IMR-90 (cell line): ENCODE data around the gene TMEM50B. TPM values are rescaled to one million over a fixed set of nuclear protein-coding genes. Genes with fewer than 3 reads are reported as not detected.

ENCODE experiments used
- ATAC-seq: fragments of 200-7000 bp; cut with Tn5 transposase; 2 replicates; pipeline ENCODE4 v1.9.1; 2020; ENCODE audit warnings: low read depth, mild to moderate bottlenecking, moderate library complexity
- BruUV-seq: library from RNA; stranded (reverse); fragments of 400-500 nt; replicated peaks from 2 replicates; lab custom pipeline; 2021; lab: Mats Ljungman, UMichigan
- CTCF ChIA-PET: fragments of 300-600 bp; formaldehyde crosslinking; extraction: SDS; loops from one replicate; lab custom pipeline; 2021; ENCODE audit warnings: antibody characterized with exemption; lab: Yijun Ruan, JAX
- POLR2A ChIA-PET: fragments of 300-600 bp; sonication (Branson Sonifier 250); formaldehyde crosslinking; loops from one replicate; lab custom pipeline; 2022; ENCODE audit warnings: antibody characterized with exemption; ENCODE audit not compliant: unreplicated experiment; lab: Charles Lee
- DNase-seq: peaks from one replicate; pipeline ENCODE4 v3.0.0; 2013
- H2AFZ ChIP-seq: replicated peaks from 2 replicates; pipeline ENCODE3; 2013; ENCODE audit warnings: low read length, mild to moderate bottlenecking; ENCODE audit not compliant: poor library complexity
- H2AK5ac ChIP-seq: 2 replicates; pipeline ENCODE4 v1.6.1; 2013; ENCODE audit warnings: low read depth, low read length, inconsistent platforms
- H2AK9ac ChIP-seq: replicated peaks from 2 replicates; pipeline ENCODE3; 2013; ENCODE audit warnings: mild to moderate bottlenecking, low read depth, low read length, moderate library complexity; ENCODE audit not compliant: poor library complexity
- H2BK120ac ChIP-seq: 2 replicates; pipeline ENCODE4 v1.6.1; 2013; ENCODE audit warnings: low read depth, low read length, inconsistent platforms
- H2BK15ac ChIP-seq: 3 replicates; pipeline ENCODE4 v1.6.1; 2013; ENCODE audit warnings: low read depth, low read length, inconsistent platforms
- H2BK20ac ChIP-seq: 2 replicates; pipeline ENCODE4 v1.6.1; 2013; ENCODE audit warnings: low read depth, mild to moderate bottlenecking, inconsistent platforms, low read length, moderate library complexity
- H2BK5ac ChIP-seq: 2 replicates; pipeline ENCODE4 v1.6.1; 2013; ENCODE audit warnings: mild to moderate bottlenecking, low read depth, low read length, inconsistent platforms; ENCODE audit not compliant: poor library complexity, severe bottlenecking
- H3K14ac ChIP-seq: replicated peaks from 2 replicates; pipeline ENCODE4 v1.6.1; 2013; ENCODE audit warnings: low read depth, low read length, inconsistent platforms
- H3K18ac ChIP-seq: 2 replicates; pipeline ENCODE4 v1.6.1; 2013; ENCODE audit warnings: low read depth, low read length, control low read depth
- H3K23ac ChIP-seq: 2 replicates; pipeline ENCODE4 v1.6.1; 2013; ENCODE audit warnings: low read depth, low read length, inconsistent platforms
- H3K27ac ChIP-seq: 2 replicates; pipeline ENCODE4 v1.5.1; 2013; ENCODE audit warnings: mild to moderate bottlenecking, control low read depth, low read length; ENCODE audit not compliant: insufficient read depth
- H3K27me3 ChIP-seq: 2 replicates; pipeline ENCODE4 v1.6.1; 2013; ENCODE audit warnings: low read length; ENCODE audit not compliant: control insufficient read depth, insufficient read depth
- H3K36me3 ChIP-seq: 2 replicates; pipeline ENCODE4 v1.6.1; 2013; ENCODE audit warnings: low read length, mixed read lengths; ENCODE audit not compliant: control insufficient read depth, insufficient read depth
- H3K4ac ChIP-seq: 2 replicates; pipeline ENCODE4 v1.6.1; 2013; ENCODE audit warnings: low read depth, low read length, inconsistent platforms
- H3K4me1 ChIP-seq: 2 replicates; pipeline ENCODE4 v1.6.1; 2013; ENCODE audit warnings: low read length, mixed read lengths; ENCODE audit not compliant: control insufficient read depth, insufficient read depth
- H3K4me2 ChIP-seq: 2 replicates; pipeline ENCODE4 v1.6.1; 2013; ENCODE audit warnings: low read depth, mild to moderate bottlenecking, control low read depth, low read length, moderate library complexity
- H3K4me3 ChIP-seq: 2 replicates; pipeline ENCODE4 v1.5.1; 2013; ENCODE audit warnings: low read depth, mild to moderate bottlenecking, control low read depth, low read length, moderate library complexity; ENCODE audit not compliant: insufficient read depth
- H3K56ac ChIP-seq: 2 replicates; pipeline ENCODE4 v1.6.1; 2013; ENCODE audit warnings: low read length, inconsistent platforms; ENCODE audit not compliant: insufficient read depth; ENCODE audit errors: extremely low read depth
- H3K79me1 ChIP-seq, 2 experiments: 2 replicates each; pipeline ENCODE4 v1.6.1; 2013; ENCODE audit warnings: low read length in 2 of 2, inconsistent platforms in 1 of 2, low read depth in 1 of 2
- H3K9ac ChIP-seq: 2 replicates; pipeline ENCODE4 v1.6.1; 2013; ENCODE audit warnings: low read depth, low read length, control low read depth
- H3K9me1 ChIP-seq: 2 replicates; pipeline ENCODE4 v1.6.1; 2013; ENCODE audit warnings: low read length, inconsistent platforms; ENCODE audit not compliant: insufficient read depth
- H3K9me3 ChIP-seq: 2 replicates; pipeline ENCODE4 v1.6.1; 2013; ENCODE audit warnings: low read length; ENCODE audit not compliant: control insufficient read depth, insufficient read depth
- H4K20me1 ChIP-seq: 2 replicates; pipeline ENCODE4 v1.6.1; 2013; ENCODE audit warnings: low read length, inconsistent platforms; ENCODE audit not compliant: insufficient read depth
- H4K5ac ChIP-seq: 2 replicates; pipeline ENCODE4 v1.6.1; 2013; ENCODE audit warnings: mild to moderate bottlenecking, low read depth, low read length, control low read depth
- H4K8ac ChIP-seq, 2 experiments: 2 replicates each; pipeline ENCODE4 v1.6.1; 2013; ENCODE audit warnings: low read depth in 2 of 2, low read length in 2 of 2, control low read depth in 1 of 2, inconsistent platforms in 1 of 2
- H4K91ac ChIP-seq: 2 replicates; pipeline ENCODE4 v1.6.1; 2013; ENCODE audit warnings: low read depth, low read length, inconsistent platforms; ENCODE audit not compliant: insufficient read depth
- BHLHE40 ChIP-seq: fragments of 150-350 bp; IDR thresholded peaks from 2 replicates; pipeline ENCODE4 v1.6.1; 2016; ENCODE audit warnings: mild to moderate bottlenecking, low read depth, low read length
- FOS ChIP-seq: fragments of 150-350 bp; IDR thresholded peaks from 2 replicates; pipeline ENCODE4 v1.6.1; 2016; ENCODE audit warnings: low read depth, low read length
- NFE2L2 ChIP-seq: fragments of 150-350 bp; IDR thresholded peaks from 2 replicates; pipeline ENCODE4 v1.6.1; 2016; ENCODE audit warnings: low read depth, mild to moderate bottlenecking, low read length
- POLR2A ChIP-seq: IDR thresholded peaks from 2 replicates; pipeline ENCODE4 v1.6.1; 2012; ENCODE audit warnings: mild to moderate bottlenecking, low read depth, low read length
- WGBS, 2 experiments: methylation state at CpG; one replicate each; pipeline versions ENCODE4 v1.1.5 to v1.1.7; 2013; ENCODE audit warnings: missing lambda C conversion rate in 2 of 2; ENCODE audit not compliant: insufficient read length in 1 of 2; ENCODE audit errors: extremely low coverage in 2 of 2; 5-methylcytosine and 5-hydroxymethylcytosine counted together
- dilution Hi-C: fragments of 300-500 bp; cut with HindIII; formaldehyde crosslinking; loops from one replicate; pipeline ENCODE4 v1.14.3; 2018; ENCODE audit warnings: low sequenced_read_pairs; ENCODE audit not compliant: unreplicated experiment
- in situ Hi-C: fragments of 300-500 bp; cut with MboI; formaldehyde crosslinking; loops from 3 replicates; pipeline ENCODE4 v1.14.3; 2019; ENCODE audit warnings: low sequenced_read_pairs, inconsistent platforms, mixed read lengths
- intact Hi-C: fragments of 100-400 bp; cut with micrococcal nuclease; formaldehyde crosslinking; loops from 2 replicates; pipeline ENCODE4 v1.10.0; 2022
- polyA plus RNA-seq, 3 experiments: library from polyadenylated mRNA; depleted of rRNA; stranded (reverse); fragments of >200 nt; gene quantifications; 2 replicates each; pipeline ENCODE4 v1.2.3, GENCODE V29; 2012; ENCODE audit warnings: low replicate concordance in 1 of 3
- total RNA-seq: library from RNA; depleted of rRNA; stranded (reverse); fragments of >200 nt; gene quantifications from 2 replicates; pipeline ENCODE4 v1.2.3, GENCODE V29; 2012

TMEM50B gene
- total and polyA plus RNA-seq, 2 of the 4 experiments (the other 2 are of a cell fraction): 10.9 to 25.9 TPM

- DNase-seq (no peak), ATAC-seq (no peak)
- H2AK9ac ChIP-seq: peak overlapping the region; percentile 84
- peak overlapping the region; percentile 82 for H3K56ac ChIP-seq
- H2BK120ac ChIP-seq: peak overlapping the region; percentile 37; the same call in 1 of the 2 replicates
- H3K36me3 ChIP-seq: 0 out of 2 replicates have a peak, but pooled peaks cover 2% of the 10 kb centered on the region
- H4K20me1 ChIP-seq: 0 out of 2 replicates have a peak, but pooled peaks cover 5% of the 10 kb centered on the region
- CTCF ChIA-PET: interaction anchor here (0.6 kb wide), 1 partner anchor 35 kb away, joined by 4 read pairs; no protein-coding TSS in a partner anchor
- no peak overlapping the region for H2BK15ac ChIP-seq
- peak overlapping the region; percentile 98 for H2AFZ ChIP-seq
- peak overlapping the region; percentile 81 for H3K14ac ChIP-seq
- BruUV-seq: no TSS peak
- H3K18ac ChIP-seq: peak overlapping the region; percentile 33
- peak overlapping the region; percentile 97 for H3K4me3 ChIP-seq
- H2AK5ac ChIP-seq: no peak overlapping the region
- peak overlapping the region; percentile 78 for H4K91ac ChIP-seq
- no peaks in the 10 kb centered on the region for H3K27me3 ChIP-seq
- H3K9ac ChIP-seq: peak overlapping the region; percentile 85
- peaks cover 7% of the 10 kb centered on the region; the same call in 1 of the 2 replicates for H3K9me1 ChIP-seq
- H3K4ac ChIP-seq: peak overlapping the region; percentile 67
- peak overlapping the region; percentile 88 for H4K5ac ChIP-seq
- 92% methylated on average over 2 of the region's 17 CpGs; no CpG with 5 or more reads in 1 of the 2 experiments for WGBS, 2 experiments
- H3K27ac ChIP-seq: peak overlapping the region; percentile 88
- TF ChIP-seq POLR2A (no peak), NFE2L2 (no peak), BHLHE40 (no peak), FOS (no peak)
- H3K79me1 ChIP-seq: peaks cover 6 to 21% of the 10 kb centered on the region in 2 experiments
- dilution Hi-C loops: no loop called here
- peak overlapping the region; percentile 81 for H2BK5ac ChIP-seq
- H2BK20ac ChIP-seq: no peak overlapping the region
- in situ Hi-C loops: no loop called here
- H4K8ac ChIP-seq: peak overlapping the region; percentile 74 to 78
- H3K4me2 ChIP-seq: peak overlapping the region; percentile 63
- POLR2A ChIA-PET: interaction anchor here (0.5 to 1.5 kb wide), 2 partner anchors 10 to 16 kb away, joined by 4 to 5 read pairs; partner anchors contain the start of gene DNAJC28
- H3K9me3 ChIP-seq: no peaks in the 10 kb centered on the region
- 0 out of 2 replicates have a peak, but pooled peaks cover 2% of the 10 kb centered on the region for H3K4me1 ChIP-seq
- peak overlapping the region; percentile 92 for H3K23ac ChIP-seq
- intact Hi-C loops: no loop called here
These were observed 818 bp upstream of the TMEM50B start for GRCh38 chr21:33480481-33481103.
